Activated CD8-positive, alpha-beta T cell treated with anti-CD3 and anti-CD28 coated beads for 36 hours (primary cell): ENCODE data around the gene MROH9. TPM values are rescaled to one million over a fixed set of nuclear protein-coding genes. Genes with fewer than 3 reads are reported as not detected.

Experiments
- ATAC-seq: fragments of 200-7000 bp; cut with Tn5 transposase; one replicate; pipeline ENCODE4 v1.10.0; 2021; ENCODE audit warnings: mild to moderate bottlenecking, moderate library complexity
- CTCF ChIA-PET: fragments of 350-600 bp; sonication (Branson Sonifier 250); formaldehyde crosslinking; loops from one replicate; lab custom pipeline; 2021; ENCODE audit warnings: antibody characterized with exemption; lab: Charles Lee
- POLR2A ChIA-PET: fragments of 350-600 bp; sonication (Branson Sonifier 250); formaldehyde crosslinking; loops from one replicate; lab custom pipeline; 2021; ENCODE audit warnings: antibody characterized with exemption; lab: Charles Lee
- DNase-seq: peaks from one replicate; pipeline ENCODE4 v3.0.0-alpha.2; 2020
- H3K27ac Mint-ChIP-seq: one replicate; pipeline ENCODE4 v1.8.0; 2021; ENCODE audit warnings: mild to moderate bottlenecking, mixed read lengths
- H3K27me3 Mint-ChIP-seq: one replicate; pipeline ENCODE4 v1.8.0; 2021; ENCODE audit warnings: mixed read lengths
- H3K36me3 Mint-ChIP-seq: one replicate; pipeline ENCODE4 v1.8.0; 2021; ENCODE audit warnings: low read depth, mixed read lengths
- H3K4me1 Mint-ChIP-seq: one replicate; pipeline ENCODE4 v1.8.0; 2021; ENCODE audit warnings: low read depth, mixed read lengths
- H3K4me3 Mint-ChIP-seq: one replicate; pipeline ENCODE4 v1.8.0; 2021; ENCODE audit warnings: mild to moderate bottlenecking, moderate library complexity, mixed read lengths
- H3K9me3 Mint-ChIP-seq: one replicate; pipeline ENCODE4 v1.8.0; 2021; ENCODE audit warnings: mixed read lengths
- intact Hi-C: fragments of 100-400 bp; cut with micrococcal nuclease; formaldehyde crosslinking; loops from one replicate; pipeline ENCODE4 v1.10.0; 2022
- total RNA-seq, 2 experiments: library from RNA; stranded (reverse); gene quantifications; one replicate each; pipeline ENCODE4 v1.2.3, GENCODE V29; 2021
- TF ChIP-seq, protein P1 (sequence below): fragments of 200-600 bp; IDR thresholded peaks from one replicate; pipeline ENCODE4 v1.8.0; 2022; ENCODE audit warnings: antibody characterized with exemption, mild to moderate bottlenecking

The MROH9 gene
- total RNA-seq, 2 experiments from 2014 or later = not detected

DNA sequence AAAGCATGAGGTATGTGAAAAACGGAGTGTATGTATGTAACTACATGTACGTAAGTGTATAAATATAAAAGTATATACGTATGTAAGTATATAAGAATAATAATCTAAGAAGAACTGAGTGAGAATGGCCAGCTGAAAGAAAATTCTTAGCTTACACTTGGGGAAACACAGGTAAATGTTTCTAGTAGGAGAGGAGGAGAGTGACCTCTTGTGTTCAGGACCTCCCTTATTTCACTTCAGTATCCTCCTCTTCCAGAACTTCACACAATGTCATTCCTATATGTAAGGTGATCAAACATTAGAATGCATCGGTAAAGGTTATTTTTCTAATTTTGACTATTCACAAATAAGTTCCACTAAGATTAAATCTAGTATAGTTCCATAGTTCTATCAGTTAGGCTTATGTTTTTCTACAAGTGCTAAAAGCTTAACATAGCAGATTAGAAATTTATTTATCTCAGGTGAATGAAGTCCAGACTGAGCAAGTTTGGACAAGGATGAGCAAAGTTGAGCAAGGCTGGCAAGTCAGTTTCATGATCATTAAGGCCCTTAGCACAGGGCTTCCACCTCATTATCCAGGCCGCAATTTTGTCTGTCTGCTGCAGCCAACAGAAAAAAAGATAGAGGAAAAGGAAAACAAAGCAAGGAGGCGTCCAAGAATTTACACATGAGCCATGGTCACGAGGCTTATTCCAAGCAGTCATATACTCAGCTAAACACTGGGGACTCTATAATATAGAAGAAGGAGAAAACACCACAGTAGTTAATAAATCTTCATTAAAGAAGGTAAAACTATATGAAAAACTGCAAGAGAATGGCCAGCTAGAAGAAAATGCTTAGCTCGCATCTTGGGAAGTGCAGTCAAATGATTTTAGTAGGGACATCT is 7.1 kb upstream of the MROH9 start:
- Mint-ChIP-seq H3K27me3 (peaks cover 12% of the 10 kb centered on the region), H3K4me1 (no peaks in the 10 kb centered on the region), H3K27ac (no peak overlapping the region), H3K36me3 (no peaks in the 10 kb centered on the region), H3K9me3 (no peaks in the 10 kb centered on the region), H3K4me3 (no peak overlapping the region)
- POLR2A ChIA-PET = no interaction called here
- no peak for DNase-seq
- TF ChIP-seq, protein P1, sequence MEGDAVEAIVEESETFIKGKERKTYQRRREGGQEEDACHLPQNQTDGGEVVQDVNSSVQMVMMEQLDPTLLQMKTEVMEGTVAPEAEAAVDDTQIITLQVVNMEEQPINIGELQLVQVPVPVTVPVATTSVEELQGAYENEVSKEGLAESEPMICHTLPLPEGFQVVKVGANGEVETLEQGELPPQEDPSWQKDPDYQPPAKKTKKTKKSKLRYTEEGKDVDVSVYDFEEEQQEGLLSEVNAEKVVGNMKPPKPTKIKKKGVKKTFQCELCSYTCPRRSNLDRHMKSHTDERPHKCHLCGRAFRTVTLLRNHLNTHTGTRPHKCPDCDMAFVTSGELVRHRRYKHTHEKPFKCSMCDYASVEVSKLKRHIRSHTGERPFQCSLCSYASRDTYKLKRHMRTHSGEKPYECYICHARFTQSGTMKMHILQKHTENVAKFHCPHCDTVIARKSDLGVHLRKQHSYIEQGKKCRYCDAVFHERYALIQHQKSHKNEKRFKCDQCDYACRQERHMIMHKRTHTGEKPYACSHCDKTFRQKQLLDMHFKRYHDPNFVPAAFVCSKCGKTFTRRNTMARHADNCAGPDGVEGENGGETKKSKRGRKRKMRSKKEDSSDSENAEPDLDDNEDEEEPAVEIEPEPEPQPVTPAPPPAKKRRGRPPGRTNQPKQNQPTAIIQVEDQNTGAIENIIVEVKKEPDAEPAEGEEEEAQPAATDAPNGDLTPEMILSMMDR = no peak
- no peak for ATAC-seq
- intact Hi-C loops = loop anchor here (10.0 kb wide), 1 partner anchor 233 kb away; no protein-coding TSS in a partner anchor
- CTCF ChIA-PET = interaction anchor here (1.4 to 1.9 kb wide), 2 partner anchors 16 to 59 kb away, joined by 3 to 9 read pairs; no protein-coding TSS in a partner anchor

DNA sequence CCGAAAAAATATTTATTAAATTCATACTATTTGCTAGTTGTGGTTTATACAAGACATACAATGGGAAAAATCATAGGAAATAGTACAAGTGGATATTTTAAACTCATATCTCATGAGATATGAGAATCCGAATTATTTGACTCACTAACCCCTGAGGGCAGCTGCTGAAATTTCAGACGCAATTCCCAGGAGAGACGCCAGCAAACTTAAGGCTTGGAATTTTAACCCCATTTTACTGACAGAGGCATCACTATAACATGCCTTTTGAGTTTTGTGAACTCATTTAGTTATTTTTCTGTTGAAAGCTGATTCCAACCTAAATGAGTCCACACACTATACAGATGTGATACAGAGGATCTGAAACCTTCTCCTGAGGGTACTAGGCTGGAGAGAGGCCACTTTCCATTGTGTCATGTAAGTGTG is 5.9 kb upstream of the MROH9 start:
- ChIA-PET POLR2A (no interaction called here), CTCF (interaction anchor here (0.7 to 1.8 kb wide), 16 partner anchors 8 to 1018 kb away, joined by 3 to 20 read pairs (median 3); no protein-coding TSS in a partner anchor)
- intact Hi-C loops = loop anchor here (10.0 kb wide), 1 partner anchor 235 kb away; no protein-coding TSS in a partner anchor
- DNase-seq (no peak), ATAC-seq (no peak)
- Mint-ChIP-seq H3K4me3 (no peak overlapping the region), H3K9me3 (no peaks in the 10 kb centered on the region), H3K36me3 (no peaks in the 10 kb centered on the region), H3K4me1 (no peaks in the 10 kb centered on the region), H3K27me3 (peaks cover 10% of the 10 kb centered on the region), H3K27ac (no peak overlapping the region)
- TF ChIP-seq, protein P1 = no peak

DNA sequence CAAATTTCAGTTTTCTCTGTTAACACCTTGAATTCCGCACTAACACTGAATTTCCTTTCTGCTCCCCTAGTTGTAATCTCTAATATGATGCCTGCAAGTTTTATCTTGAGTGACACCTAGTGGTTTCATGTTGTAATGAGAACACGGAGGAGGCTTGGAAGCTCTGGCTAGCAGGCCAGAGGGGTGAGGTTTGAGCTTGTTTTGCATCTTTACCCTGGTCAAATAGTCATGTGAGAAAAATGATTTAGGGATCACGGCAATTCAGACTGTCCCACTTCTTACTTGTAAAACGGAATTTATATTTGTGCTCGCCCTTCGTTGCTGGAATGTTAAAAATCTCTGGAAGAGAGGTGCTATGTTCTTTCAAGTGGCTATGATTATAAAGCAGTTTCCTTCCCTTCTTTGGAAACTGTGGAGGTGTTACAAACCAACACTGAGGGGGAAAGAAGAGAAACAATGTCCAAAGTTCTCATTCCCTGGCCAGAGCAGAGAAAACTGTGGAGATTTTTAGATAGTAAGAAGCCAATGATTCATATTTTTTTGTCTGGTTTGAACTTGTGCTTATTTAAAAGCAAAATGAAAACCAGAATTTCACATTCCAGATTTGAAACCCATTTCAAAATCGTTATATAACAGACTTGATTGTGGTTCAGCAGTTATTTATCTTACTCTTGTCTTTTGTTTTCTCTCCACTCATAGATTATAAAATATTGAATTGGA is 5.3 kb upstream of the MROH9 start:
- Mint-ChIP-seq H3K9me3 (no peaks in the 10 kb centered on the region), H3K27me3 (peaks cover 9% of the 10 kb centered on the region), H3K36me3 (no peaks in the 10 kb centered on the region), H3K4me1 (no peaks in the 10 kb centered on the region), H3K4me3 (no peak overlapping the region), H3K27ac (no peak overlapping the region)
- TF ChIP-seq, protein P1 = peak; percentile 70
- POLR2A ChIA-PET = no interaction called here
- DNase-seq (peak; percentile 20), ATAC-seq (peak; percentile 84)
- intact Hi-C loops = loop anchor here (10.0 kb wide), 1 partner anchor 235 kb away; no protein-coding TSS in a partner anchor
- CTCF ChIA-PET = interaction anchor here (0.6 to 1.8 kb wide), 19 partner anchors 9 to 1035 kb away, joined by 3 to 20 read pairs (median 3); no protein-coding TSS in a partner anchor

DNA sequence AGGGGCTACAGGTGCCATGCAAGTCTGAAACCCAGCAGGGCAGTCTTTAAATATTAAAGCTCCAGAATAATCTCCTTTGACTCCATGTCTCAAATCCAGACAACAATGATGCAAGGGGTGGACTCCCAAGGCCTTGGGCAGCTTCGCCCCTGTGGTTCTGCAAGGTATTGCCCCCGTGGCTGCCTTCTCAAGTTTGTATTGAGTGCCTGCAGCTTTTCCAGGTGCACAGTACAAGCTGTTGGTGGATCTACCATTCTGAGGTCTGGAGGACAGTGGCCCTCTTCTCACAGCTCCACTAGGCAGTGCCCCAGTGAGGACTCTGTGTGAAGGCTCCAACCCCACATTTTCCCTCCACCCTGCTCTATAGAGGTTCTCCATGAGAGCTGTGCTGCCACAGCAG is 3.7 kb upstream of the MROH9 start:
- intact Hi-C loops = no loop called here
- TF ChIP-seq, protein P1 = no peak
- no peak for DNase-seq
- no peak for ATAC-seq
- Mint-ChIP-seq H3K27me3 (peaks cover 5% of the 10 kb centered on the region), H3K4me1 (no peaks in the 10 kb centered on the region), H3K4me3 (no peak overlapping the region), H3K27ac (no peak overlapping the region), H3K36me3 (no peaks in the 10 kb centered on the region), H3K9me3 (no peaks in the 10 kb centered on the region)
- CTCF ChIA-PET = interaction anchor here (1.0 to 1.6 kb wide), 2 partner anchors 10 to 243 kb away, joined by 4 read pairs; no protein-coding TSS in a partner anchor
- POLR2A ChIA-PET = interaction anchor here (1.1 kb wide), 1 partner anchor 9 kb away, joined by 3 read pairs; no protein-coding TSS in a partner anchor
